ENCODE measurements around the gene EIF3L. TPM values are rescaled to one million over a fixed set of nuclear protein-coding genes. Genes with fewer than 3 reads are reported as not detected.

EIF3L gene
- total and polyA plus RNA-seq, 2 of the 8 experiments (the other 6 are each of a cell fraction or from before 2014, with no cell fraction given) = 639 to 886 TPM

DNA sequence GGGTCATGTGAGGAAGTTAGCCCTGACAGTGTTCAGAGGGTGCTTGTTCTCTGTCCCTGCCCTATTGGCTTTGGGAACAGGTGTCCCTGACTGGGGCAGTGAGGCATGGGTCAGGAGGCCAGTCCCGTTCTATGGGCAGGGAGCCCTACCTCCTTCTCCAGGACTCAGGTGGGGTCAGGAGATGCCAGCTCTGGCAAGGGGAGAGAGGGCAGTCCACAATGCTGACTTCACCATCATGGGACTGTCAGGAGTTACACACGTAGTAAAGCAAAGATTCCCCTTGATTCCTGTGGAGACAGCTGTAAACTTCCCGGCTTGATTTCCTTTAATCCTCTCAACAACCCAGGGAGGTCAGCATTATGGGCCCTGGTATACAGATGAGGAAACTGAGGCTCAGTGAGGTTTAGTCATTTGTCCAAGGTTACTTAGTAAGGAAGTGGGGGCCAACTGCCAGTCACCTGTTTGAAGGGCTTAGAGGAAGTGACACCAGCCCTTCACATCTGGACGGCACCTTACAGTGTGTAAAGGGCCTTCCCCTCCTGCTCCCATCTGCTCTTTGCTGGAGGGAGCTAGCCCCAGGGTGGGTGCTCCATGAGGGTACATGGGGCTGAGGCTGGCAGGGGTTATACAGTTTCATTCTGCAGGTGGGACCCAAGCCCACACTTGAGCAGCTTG, 68.8 kb downstream of the EIF3L start:
- no peak overlapping the region for H4K91ac ChIP-seq (replicated peaks; ENCODE audit: insufficient read length, low read length)
- CTCF ChIA-PET (ENCODE audit: partially characterized antibody) = interaction anchor here (1.1 to 3.6 kb wide), 5 partner anchors 9 to 47 kb away, joined by 4 to 13 read pairs (median 5); partner anchors contain the start of gene MICALL1

More for the DNA sequence above, 68.8 kb downstream of the EIF3L start:
- H3K79me1 ChIP-seq (ENCODE audit: low read depth, low read length) = no peaks in the 10 kb centered on the region
- H3K4me2 ChIP-seq (ENCODE audit: insufficient read depth in 1 of 2, low read depth in 2 of 2, low read length in 2 of 2) = no peak overlapping the region
- no peak overlapping the region for H3K27ac ChIP-seq (ENCODE audit: low read depth, low read length)
- no peak overlapping the region for H3K56ac ChIP-seq (replicated peaks; ENCODE audit: insufficient read length, low read depth, low read length)
- H3K23ac ChIP-seq (ENCODE audit: insufficient read length) = no peak overlapping the region
- no peak overlapping the region for H4K8ac ChIP-seq (ENCODE audit: extremely low read depth, insufficient read depth, low read length)
- H2BK12ac ChIP-seq (ENCODE audit: low read depth, low read length) = no peak overlapping the region
- no peak overlapping the region for H3K9ac ChIP-seq (replicated peaks in 1 of 4; ENCODE audit: extremely low read depth in 1 of 4, low read depth in 3 of 4, low read length in 3 of 4)
- H3K4ac ChIP-seq (replicated peaks; ENCODE audit: insufficient read length, low read depth, low read length) = no peak overlapping the region
- no peaks in the 10 kb centered on the region for H3K9me3 ChIP-seq (ENCODE audit: insufficient read depth in 2 of 2, low read depth in 1 of 2, low read length in 1 of 2)
- no peak overlapping the region for H2BK5ac ChIP-seq (ENCODE audit: low read depth, low read length)
- H2AK5ac ChIP-seq (ENCODE audit: low read depth, low read length) = no peak overlapping the region
- FAIRE-seq (no peak), DNase-seq (ENCODE audit: low read depth in 1 of 2, low spot score in 2 of 2) (no peak)
- H2BK20ac ChIP-seq (ENCODE audit: low read length) = no peak overlapping the region
- peaks cover 2 to 6% of the 10 kb centered on the region in 2 experiments for H4K20me1 ChIP-seq (replicated peaks in 1 of 2; ENCODE audit: control insufficient read depth in 1 of 2, insufficient read depth in 2 of 2, low read length in 2 of 2)
- H2AFZ ChIP-seq (ENCODE audit: low read length) = no peak overlapping the region
- no peak overlapping the region for H2BK15ac ChIP-seq (ENCODE audit: low read length)
- no peak overlapping the region for H3K14ac ChIP-seq (ENCODE audit: insufficient read length)
- no peak overlapping the region for H2BK120ac ChIP-seq (replicated peaks; ENCODE audit: low read depth, low read length)
- 81% methylated on average over 4 of the region's 4 CpGs; no CpG with 5 or more reads in 1 of the 2 experiments for WGBS, 2 experiments (ENCODE audit: extremely low coverage in 1 of 2, insufficient coverage in 1 of 2, insufficient read length in 1 of 2, insufficient replicate concordance in 2 of 2, low coverage in 1 of 2, low lambda C conversion rate in 2 of 2, missing lambda C conversion rate in 1 of 2)
- no peak overlapping the region for H4K5ac ChIP-seq (ENCODE audit: insufficient read length, low read depth, low read length)
- H3K36me3 ChIP-seq (ENCODE audit: control insufficient read depth in 2 of 4, insufficient read depth in 4 of 4, low read length in 3 of 4) = peaks cover 0 to 26% (median 5%) of the 10 kb centered on the region in 4 experiments; a peak in 4 of 8 replicates
- no peaks in the 10 kb centered on the region for H3K27me3 ChIP-seq (replicated peaks in 1 of 4; ENCODE audit: control insufficient read depth in 3 of 4, extremely low read depth in 1 of 4, insufficient read depth in 3 of 4, low read length in 3 of 4)
- no peaks in the 10 kb centered on the region for H3K79me2 ChIP-seq (ENCODE audit: control insufficient read depth in 1 of 2, insufficient read depth in 2 of 2, low read length in 2 of 2)
- H3K18ac ChIP-seq (ENCODE audit: extremely low read depth, low read length) = no peak overlapping the region
- TF ChIP-seq RFX5 (IDR thresholded peaks at IDR 0.05; ENCODE audit: borderline replicate concordance, low read depth, low read length) (no peak), SIN3A (conservative IDR thresholded peaks at IDR 0.05 in 1 of 2, IDR thresholded peaks at IDR 0.05 in 1 of 2; ENCODE audit: low read depth in 1 of 2, low read length in 2 of 2) (no peak), MAFK (IDR thresholded peaks at IDR 0.05; ENCODE audit: low read depth, low read length) (no peak)
- H3K23me2 ChIP-seq (ENCODE audit: low read depth, low read length) = no peaks in the 10 kb centered on the region
- no peaks in the 10 kb centered on the region for H3K4me1 ChIP-seq (replicated peaks in 1 of 4; ENCODE audit: control insufficient read depth in 3 of 4, insufficient read depth in 4 of 4, low read length in 3 of 4)
- POLR2A ChIA-PET (ENCODE audit: partially characterized antibody) = interaction anchor here (1.0 to 8.4 kb wide), 4 partner anchors 13 to 131 kb away, joined by 3 to 36 read pairs (median 8); partner anchors contain the start of gene MICALL1
- no peak overlapping the region for H3K4me3 ChIP-seq (ENCODE audit: extremely low read depth in 1 of 4, insufficient read depth in 2 of 4, low read depth in 3 of 4, low read length in 4 of 4)
